ENCODE data around the gene HTR1A.

- TF ChIP-seq EZH2phosphoT487 (IDR thresholded peaks at IDR 0.05; ENCODE audit: borderline replicate concordance) (no peak), CTCF (conservative IDR thresholded peaks at IDR 0.05; ENCODE audit: low read length) (no peak)
These were observed 37.9 kb upstream of the HTR1A start for GRCh38 chr5:64000096-64000495.

All from Loucy (cell line).